Embryonic facial prominence (tissue), 1 donor: ENCODE results near the gene DLD.
"Not testable (repeated sequence)": the region's sequence is repeated elsewhere in the genome, so short reads cannot be mapped to it uniquely, and the experiment has no call there.

ENCODE experiments used
- DNase-seq: peaks from one replicate; pipeline ENCODE4 v3.0.0-alpha.2; 2016; ENCODE audit errors: extremely low spot score

Gene DLD

GRCh38 chr7:107917763-107918651 is 27.0 kb downstream of the DLD start:
- DNase-seq: no peak

DNA sequence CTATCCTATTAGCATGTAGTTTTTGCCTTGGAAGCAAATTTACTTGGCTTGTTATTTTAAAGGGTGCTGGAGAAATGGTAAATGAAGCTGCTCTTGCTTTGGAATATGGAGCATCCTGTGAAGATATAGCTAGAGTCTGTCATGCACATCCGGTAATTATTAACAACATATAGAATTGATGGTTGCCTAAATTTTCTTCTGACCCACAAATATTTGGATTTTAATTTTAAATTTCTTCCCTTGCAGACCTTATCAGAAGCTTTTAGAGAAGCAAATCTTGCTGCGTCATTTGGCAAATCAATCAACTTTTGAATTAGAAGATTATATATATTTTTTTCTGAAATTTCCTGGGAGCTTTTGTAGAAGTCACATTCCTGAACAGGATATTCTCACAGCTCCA is 28.0 kb downstream of the DLD start:
- DNase-seq: no peak

- no peak for DNase-seq
These were observed 29.2 kb downstream of the DLD start for GRCh38 chr7:107920048-107920772.

- DNase-seq: not testable (repeated sequence)
These were observed 30.8 kb downstream of the DLD start for GRCh38 chr7:107921826-107922225.

DNA sequence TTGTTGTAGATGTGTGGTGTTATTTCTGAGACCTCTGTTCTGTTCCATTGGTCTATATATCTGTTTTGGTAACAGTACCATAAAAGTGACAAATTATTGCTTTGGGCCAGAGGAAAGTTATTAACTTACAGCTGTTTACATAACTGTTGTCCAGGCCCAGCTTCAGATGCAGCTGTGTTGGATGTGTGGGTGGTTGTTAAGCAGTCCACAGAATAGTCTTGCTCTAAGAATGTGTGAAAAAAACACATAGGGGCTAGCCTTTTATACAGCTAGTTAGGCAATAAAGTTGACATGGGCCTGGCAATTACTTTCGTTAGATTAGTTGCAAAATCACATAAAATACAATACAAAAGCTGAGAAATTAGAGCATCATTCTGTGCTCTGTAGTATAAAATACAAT is 31.9 kb downstream of the DLD start:
- no peak for DNase-seq

DNA sequence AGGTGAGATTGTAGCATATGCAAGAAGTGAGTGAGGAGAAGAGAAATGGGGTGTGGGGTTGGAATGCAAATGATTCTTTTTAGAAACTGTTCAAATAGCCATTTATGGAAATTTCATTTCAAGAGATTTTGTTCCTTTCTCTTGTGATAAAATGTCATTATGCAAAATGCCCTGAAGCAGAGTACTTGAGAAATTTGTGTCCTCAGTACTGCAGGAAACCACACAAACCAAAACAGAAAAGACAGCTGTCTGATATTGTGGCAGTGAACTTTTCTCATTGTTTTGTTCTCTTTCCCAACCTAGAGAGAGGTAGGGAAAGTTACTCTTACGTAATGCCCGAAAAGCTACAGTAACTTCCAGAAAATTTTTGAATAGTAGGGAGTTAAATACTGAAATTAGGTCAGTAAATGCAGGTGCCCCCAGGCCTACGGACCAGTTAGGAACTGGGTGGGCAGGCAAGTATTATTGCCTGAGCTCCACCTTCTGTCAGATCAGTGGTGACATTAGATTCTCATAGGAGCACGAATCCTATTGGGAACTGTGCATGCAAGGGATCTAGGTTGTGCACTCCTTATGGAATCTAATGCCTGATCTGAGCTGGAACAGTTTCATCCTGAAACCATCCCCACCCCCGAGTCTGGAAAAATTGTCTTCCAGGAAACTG is 34.0 kb downstream of the DLD start:
- DNase-seq: no peak

- DNase-seq: no peak
These were observed 35.5 kb downstream of the DLD start for GRCh38 chr7:107926481-107926880.

GRCh38 chr7:107931740-107932515 is 40.9 kb downstream of the DLD start:
- no peak for DNase-seq

GRCh38 chr7:107932805-107933204 is 41.8 kb downstream of the DLD start:
- DNase-seq: no peak

GRCh38 chr7:107933386-107934013 is 42.5 kb downstream of the DLD start:
- DNase-seq: no peak

DNA sequence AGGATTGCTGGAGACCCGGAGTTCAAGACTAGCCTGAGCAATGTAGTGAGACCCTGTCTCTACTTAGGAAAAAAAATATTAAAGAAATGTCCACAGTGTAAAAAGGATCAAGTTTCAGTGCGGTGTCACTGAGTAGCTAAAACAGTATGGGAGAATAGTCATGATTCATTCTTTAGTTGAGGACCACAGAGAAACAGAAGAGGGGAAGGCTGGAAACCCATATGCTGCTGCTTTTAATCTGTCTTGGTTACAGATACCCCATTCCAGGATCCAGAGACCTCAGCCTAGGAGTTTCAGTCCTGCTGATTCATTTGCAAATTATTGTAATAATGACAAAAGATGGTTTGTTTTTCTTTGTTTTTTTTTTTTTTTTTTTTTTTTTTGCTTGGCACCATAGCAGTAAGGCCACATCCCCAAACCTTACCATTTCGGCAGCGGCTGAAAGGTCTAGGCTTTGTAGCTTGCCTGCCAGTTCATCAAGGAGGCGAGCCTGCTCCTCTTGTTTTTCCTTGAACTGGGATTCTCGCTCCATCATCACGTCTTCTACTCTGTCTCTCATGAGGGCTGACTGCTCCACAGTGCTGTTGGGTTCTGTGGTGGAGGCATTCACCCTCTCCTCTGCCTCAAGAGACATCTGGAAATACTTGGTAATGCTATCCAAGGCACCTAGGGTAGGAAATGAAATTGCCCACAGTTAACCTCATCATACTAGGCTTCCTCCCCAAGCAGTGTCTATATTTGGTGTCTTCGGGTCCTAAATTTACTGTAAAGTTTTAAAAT is 44.2 kb downstream of the DLD start:
- no peak for DNase-seq

GRCh38 chr7:107936312-107936711 is 45.3 kb downstream of the DLD start:
- no peak for DNase-seq

- DNase-seq: peak; percentile 81
These were observed 46.5 kb downstream of the DLD start for GRCh38 chr7:107937531-107937930.

DNA sequence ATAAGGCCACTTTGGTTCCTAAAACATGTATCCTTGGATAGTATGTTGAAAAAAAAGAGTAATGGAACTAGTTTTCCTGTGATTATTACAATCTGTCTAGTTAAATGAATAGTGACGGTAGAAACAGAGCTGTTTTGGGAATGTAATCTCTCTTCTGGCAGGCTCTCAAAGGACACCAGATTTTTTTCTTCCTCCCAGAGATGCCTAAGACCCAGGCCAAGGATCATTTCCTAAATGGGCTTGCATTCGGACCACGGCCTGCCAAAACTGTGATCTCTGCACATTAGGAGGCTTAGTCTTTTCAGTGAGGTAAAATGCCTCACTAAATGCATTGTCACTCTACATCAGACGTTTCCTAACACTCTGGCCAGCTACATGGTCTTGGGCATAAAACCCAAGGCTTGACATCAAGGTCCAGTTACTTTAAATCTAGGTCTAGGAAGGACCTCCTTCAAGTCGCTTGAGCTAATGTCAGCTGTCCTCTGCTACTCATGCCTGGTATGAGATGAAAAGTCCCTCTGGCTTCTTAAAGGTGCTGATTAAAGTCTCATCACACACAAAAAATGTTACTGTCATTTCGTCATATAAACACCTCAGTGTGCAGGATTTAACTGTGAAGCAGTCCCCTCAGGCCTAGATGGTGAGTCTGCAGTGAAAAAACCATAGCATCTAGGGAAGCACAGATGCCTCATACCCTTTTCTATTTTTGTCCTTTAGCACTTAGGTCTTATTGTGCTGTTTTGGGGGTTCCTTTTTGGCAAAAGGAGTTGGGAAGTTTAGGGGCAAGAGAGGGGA is 47.7 kb downstream of the DLD start:
- DNase-seq: no peak

GRCh38 chr7:107939573-107940489 is 48.8 kb downstream of the DLD start:
- no peak for DNase-seq

DNA sequence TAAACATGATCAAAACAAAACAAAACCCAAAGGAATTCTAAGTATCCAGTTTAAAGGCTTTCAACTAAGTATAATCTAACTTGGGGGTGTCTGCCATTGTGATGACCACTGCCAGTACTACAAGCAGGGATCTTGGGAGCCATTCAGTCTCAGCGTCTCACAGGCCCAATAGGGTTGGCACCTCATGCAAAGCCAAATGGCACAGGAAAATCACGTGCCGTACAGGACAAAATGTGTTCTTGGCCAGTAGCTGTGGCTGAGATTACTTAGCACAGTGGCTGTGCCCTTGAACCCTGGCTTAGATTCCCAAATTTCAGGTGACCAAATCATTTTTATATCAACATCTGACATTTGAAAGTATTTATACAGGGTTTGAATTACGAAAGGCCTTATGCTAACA is 50.0 kb downstream of the DLD start:
- DNase-seq: no peak

- no peak for DNase-seq
These were observed 52.0 kb downstream of the DLD start for GRCh38 chr7:107943018-107943417.

- DNase-seq: no peak
These were observed 53.6 kb downstream of the DLD start for GRCh38 chr7:107944411-107945169.
